CD8-positive, alpha-beta memory T cell (primary cell): Measurements from ENCODE around the gene CYTL1. TPM values are rescaled to one million over a fixed set of nuclear protein-coding genes. Genes with fewer than 3 reads are reported as not detected.
"Not testable (repeated sequence)": the region's sequence is repeated elsewhere in the genome, so short reads cannot be mapped to it uniquely, and the experiment has no call there.

Experiments used
- CTCF ChIA-PET: fragments of 350-600 bp; sonication (Branson Sonifier 250); formaldehyde crosslinking; loops from one replicate; lab custom pipeline; 2021; ENCODE audit warnings: antibody characterized with exemption; lab: Charles Lee
- POLR2A ChIA-PET: fragments of 350-600 bp; sonication (Branson Sonifier 250); formaldehyde crosslinking; loops from one replicate; lab custom pipeline; 2021; ENCODE audit warnings: antibody characterized with exemption; lab: Charles Lee
- DNase-seq, 5 donors: peaks; one replicate each; pipeline versions ENCODE4 v3.0.0 to v3.0.0-alpha.2; 2020 to 2022; ENCODE audit warnings: mixed read lengths in 1 of 5
- H3K27ac ChIP-seq: one replicate; pipeline ENCODE4 v1.7.0; 2013; ENCODE audit warnings: low read depth, mild to moderate bottlenecking, low read length, moderate library complexity
- H3K27me3 ChIP-seq: 2 replicates; pipeline ENCODE4 v1.7.0; 2013; ENCODE audit warnings: low read length, mild to moderate bottlenecking; ENCODE audit not compliant: insufficient read depth, poor library complexity, severe bottlenecking
- H3K36me3 ChIP-seq: 2 replicates; pipeline ENCODE4 v1.7.0; 2013; ENCODE audit warnings: mild to moderate bottlenecking, low read length, moderate library complexity; ENCODE audit not compliant: insufficient read depth
- H3K4me1 ChIP-seq: 2 replicates; pipeline ENCODE4 v1.7.0; 2013; ENCODE audit warnings: mild to moderate bottlenecking, low read length, moderate library complexity; ENCODE audit not compliant: insufficient read depth
- H3K4me3 ChIP-seq: 2 replicates; pipeline ENCODE4 v1.7.0; 2013; ENCODE audit warnings: mild to moderate bottlenecking, low read length
- H3K9me3 ChIP-seq: 2 replicates; pipeline ENCODE4 v1.7.0; 2013; ENCODE audit warnings: mild to moderate bottlenecking, low read length
- H3K27ac Mint-ChIP-seq, 8 donors: one replicate each; pipeline ENCODE4 v1.8.0; 2020 to 2021; ENCODE audit warnings: mixed read lengths in 8 of 8, mild to moderate bottlenecking in 6 of 8, inconsistent platforms in 3 of 8, moderate library complexity in 3 of 8
- H3K27me3 Mint-ChIP-seq, 2 donors: one replicate each; pipeline ENCODE4 v1.8.0; 2020 to 2021; ENCODE audit warnings: mixed read lengths in 2 of 2, mild to moderate bottlenecking in 1 of 2, moderate library complexity in 1 of 2
- H3K36me3 Mint-ChIP-seq, 3 donors: one replicate each; pipeline ENCODE4 v1.8.0; 2020 to 2021; ENCODE audit warnings: mixed read lengths in 3 of 3, inconsistent platforms in 1 of 3, mild to moderate bottlenecking in 1 of 3
- H3K4me1 Mint-ChIP-seq, 3 donors: one replicate each; pipeline ENCODE4 v1.8.0; 2020 to 2021; ENCODE audit warnings: mixed read lengths in 3 of 3, inconsistent platforms in 1 of 3, mild to moderate bottlenecking in 1 of 3
- H3K4me3 Mint-ChIP-seq, 7 donors: one replicate each; pipeline ENCODE4 v1.8.0; 2020 to 2021; ENCODE audit warnings: mixed read lengths in 7 of 7, mild to moderate bottlenecking in 6 of 7, moderate library complexity in 4 of 7, inconsistent platforms in 2 of 7
- H3K9me3 Mint-ChIP-seq, 5 donors: one replicate each; pipeline ENCODE4 v1.8.0; 2020 to 2022; ENCODE audit warnings: mixed read lengths in 5 of 5, mild to moderate bottlenecking in 3 of 5, moderate library complexity in 2 of 5, inconsistent platforms in 1 of 5
- polyA plus RNA-seq: library from polyadenylated mRNA; unstranded; fragments of 300-500 nt; fragmentation: Illumina TruSeq; gene quantifications from one replicate; pipeline ENCODE4 v1.2.3, GENCODE V29; 2021
- total RNA-seq, 2 experiments: library from RNA; stranded (reverse); gene quantifications; one replicate each; pipeline ENCODE4 v1.2.3, GENCODE V29; 2021

Gene CYTL1
- total RNA-seq (not detected), polyA plus RNA-seq (1.7 TPM)

GRCh38 chr4:5019274-5019673 lies at the start of gene CYTL1:
Gene CYTL1, minus strand, starts transcription at chr4:5019458. Its CDS starts 13 bp downstream, at chr4:5019445.
- H3K4me3 Mint-ChIP-seq: no peak within 1 kb of the TSS
- peaks cover 0 to 4% (median 0%) of the 10 kb centered on the region in 5 donors for H3K9me3 Mint-ChIP-seq
- H3K27ac Mint-ChIP-seq: no peak within 1 kb of the TSS
- H3K36me3 Mint-ChIP-seq: no peaks in the 10 kb centered on the region
- Histone ChIP-seq H3K36me3 (no peaks in the 10 kb centered on the region), H3K4me3 (no peak within 1 kb of the TSS), H3K4me1 (no peaks in the 10 kb centered on the region), H3K9me3 (no peaks in the 10 kb centered on the region), H3K27ac (no peak within 1 kb of the TSS), H3K27me3 (no peaks in the 10 kb centered on the region)
- H3K27me3 Mint-ChIP-seq: peaks cover 17 to 33% of the 10 kb centered on the region in 2 donors
- no peak for DNase-seq
- POLR2A ChIA-PET: no interaction called here
- CTCF ChIA-PET: no interaction called here
- H3K4me1 Mint-ChIP-seq: peaks cover 0 to 4% (median 0%) of the 10 kb centered on the region in 3 donors

- Mint-ChIP-seq H3K4me3 (no peak overlapping the region), H3K9me3 (peaks cover 6 to 12% (median 8%) of the 10 kb centered on the region in 5 donors), H3K4me1 (no peaks in the 10 kb centered on the region), H3K27me3 (peaks cover 0 to 3% of the 10 kb centered on the region in 2 donors), H3K27ac (no peak overlapping the region), H3K36me3 (no peaks in the 10 kb centered on the region)
- Histone ChIP-seq H3K4me1 (no peaks in the 10 kb centered on the region), H3K4me3 (no peak overlapping the region), H3K27ac (no peak overlapping the region), H3K27me3 (no peaks in the 10 kb centered on the region), H3K9me3 (no peaks in the 10 kb centered on the region), H3K36me3 (no peaks in the 10 kb centered on the region)
- ChIA-PET CTCF (no interaction called here), POLR2A (no interaction called here)
- no peak for DNase-seq
Observed at GRCh38 chr4:5067908-5068307, 48.6 kb upstream of the CYTL1 start.

- H3K27me3 ChIP-seq, POLR2A ChIA-PET, H3K4me1 Mint-ChIP-seq, H3K36me3 Mint-ChIP-seq, H3K27me3 Mint-ChIP-seq, H3K4me1 ChIP-seq, CTCF ChIA-PET, DNase-seq, H3K4me3 Mint-ChIP-seq, H3K27ac Mint-ChIP-seq, H3K36me3 ChIP-seq, H3K27ac ChIP-seq, H3K9me3 ChIP-seq, H3K4me3 ChIP-seq: not testable (repeated sequence)
- H3K9me3 Mint-ChIP-seq: peaks cover 6 to 12% (median 8%) of the 10 kb centered on the region in 5 donors
Observed at GRCh38 chr4:5066968-5067367, 47.7 kb upstream of the CYTL1 start.

- Histone ChIP-seq H3K4me1 (no peaks in the 10 kb centered on the region), H3K27me3 (no peaks in the 10 kb centered on the region), H3K36me3 (no peaks in the 10 kb centered on the region), H3K4me3 (no peak overlapping the region), H3K9me3 (no peaks in the 10 kb centered on the region), H3K27ac (no peak overlapping the region)
- ChIA-PET POLR2A (no interaction called here), CTCF (interaction anchor here (0.9 kb wide), 1 partner anchor 11 kb away, joined by 3 read pairs; no protein-coding TSS in a partner anchor)
- H3K36me3 Mint-ChIP-seq: no peaks in the 10 kb centered on the region
- H3K27me3 Mint-ChIP-seq: peaks cover 0 to 3% of the 10 kb centered on the region in 2 donors
- no peak for DNase-seq
- H3K9me3 Mint-ChIP-seq: peaks cover 7 to 12% (median 8%) of the 10 kb centered on the region in 5 donors
- no peaks in the 10 kb centered on the region for H3K4me1 Mint-ChIP-seq
- H3K27ac Mint-ChIP-seq: no peak overlapping the region
- H3K4me3 Mint-ChIP-seq: no peak overlapping the region
Observed at GRCh38 chr4:5066101-5066500, 46.8 kb upstream of the CYTL1 start.

- H3K36me3 Mint-ChIP-seq: peaks cover 0 to 3% (median 0%) of the 10 kb centered on the region in 3 donors
- H3K27ac Mint-ChIP-seq: no peak overlapping the region
- DNase-seq: no peak
- no peaks in the 10 kb centered on the region for H3K4me1 ChIP-seq
- ChIA-PET POLR2A (no interaction called here), CTCF (interaction anchor here (0.9 kb wide), 1 partner anchor 11 kb away, joined by 3 read pairs; no protein-coding TSS in a partner anchor)
- no peak overlapping the region for H3K4me3 ChIP-seq
- peaks cover 30 to 38% of the 10 kb centered on the region in 2 donors for H3K27me3 Mint-ChIP-seq
- H3K4me3 Mint-ChIP-seq: no peak overlapping the region
- H3K9me3 Mint-ChIP-seq: peaks cover 1 to 8% (median 4%) of the 10 kb centered on the region in 5 donors
- no peaks in the 10 kb centered on the region for H3K9me3 ChIP-seq
- H3K36me3 ChIP-seq: no peaks in the 10 kb centered on the region
- H3K4me1 Mint-ChIP-seq: peaks cover 8 to 16% (median 14%) of the 10 kb centered on the region in 3 donors
- H3K27me3 ChIP-seq: peaks cover 9% of the 10 kb centered on the region
- H3K27ac ChIP-seq: no peak overlapping the region
Observed at GRCh38 chr4:5055411-5055810, 36.2 kb upstream of the CYTL1 start.

- ChIA-PET POLR2A (no interaction called here), CTCF (interaction anchor here (0.9 kb wide), 1 partner anchor 12 kb away, joined by 3 read pairs; no protein-coding TSS in a partner anchor)
- no peak overlapping the region for H3K4me3 Mint-ChIP-seq
- H3K4me1 Mint-ChIP-seq: peaks cover 8 to 18% (median 14%) of the 10 kb centered on the region in 3 donors
- H3K9me3 Mint-ChIP-seq: peaks cover 0 to 8% (median 3%) of the 10 kb centered on the region in 5 donors
- peaks cover 33 to 40% of the 10 kb centered on the region in 2 donors for H3K27me3 Mint-ChIP-seq
- no peak overlapping the region for H3K4me3 ChIP-seq
- peaks cover 0 to 3% (median 0%) of the 10 kb centered on the region in 3 donors for H3K36me3 Mint-ChIP-seq
- no peak overlapping the region for H3K27ac Mint-ChIP-seq
- DNase-seq: no peak
- H3K9me3 ChIP-seq: no peaks in the 10 kb centered on the region
- no peaks in the 10 kb centered on the region for H3K36me3 ChIP-seq
- no peaks in the 10 kb centered on the region for H3K4me1 ChIP-seq
- H3K27me3 ChIP-seq: peaks cover 9% of the 10 kb centered on the region
- H3K27ac ChIP-seq: no peak overlapping the region
Observed at GRCh38 chr4:5054532-5054931, 35.3 kb upstream of the CYTL1 start.

- H3K27ac ChIP-seq: no peak overlapping the region
- H3K9me3 ChIP-seq: no peaks in the 10 kb centered on the region
- H3K4me3 Mint-ChIP-seq: peak overlapping the region in 6 of 7 donors; percentile 1 to 26 (median 18)
- no peak overlapping the region for H3K4me3 ChIP-seq
- peaks cover 9% of the 10 kb centered on the region for H3K27me3 ChIP-seq
- ChIA-PET POLR2A (no interaction called here), CTCF (no interaction called here)
- no peak overlapping the region for H3K27ac Mint-ChIP-seq
- peaks cover 0 to 3% (median 0%) of the 10 kb centered on the region in 3 donors for H3K36me3 Mint-ChIP-seq
- H3K36me3 ChIP-seq: no peaks in the 10 kb centered on the region
- peaks cover 8 to 18% (median 14%) of the 10 kb centered on the region in 3 donors for H3K4me1 Mint-ChIP-seq
- DNase-seq: no peak
- no peaks in the 10 kb centered on the region for H3K4me1 ChIP-seq
- peaks cover 39 to 47% of the 10 kb centered on the region in 2 donors for H3K27me3 Mint-ChIP-seq
- H3K9me3 Mint-ChIP-seq: peaks cover 0 to 5% (median 0%) of the 10 kb centered on the region in 5 donors
Observed at GRCh38 chr4:5052726-5053425, 33.6 kb upstream of the CYTL1 start.

- Histone ChIP-seq H3K4me3 (no peak overlapping the region), H3K27me3 (peaks cover 9% of the 10 kb centered on the region), H3K4me1 (no peaks in the 10 kb centered on the region), H3K36me3 (no peaks in the 10 kb centered on the region), H3K27ac (no peak overlapping the region), H3K9me3 (no peaks in the 10 kb centered on the region)
- H3K4me3 Mint-ChIP-seq: peak overlapping the region; percentile 8 to 61 (median 47)
- H3K9me3 Mint-ChIP-seq: peaks cover 0 to 4% (median 0%) of the 10 kb centered on the region in 5 donors
- peaks cover 44 to 53% of the 10 kb centered on the region in 2 donors for H3K27me3 Mint-ChIP-seq
- H3K27ac Mint-ChIP-seq: no peak overlapping the region
- no peak for DNase-seq
- peaks cover 0 to 3% (median 0%) of the 10 kb centered on the region in 3 donors for H3K36me3 Mint-ChIP-seq
- ChIA-PET POLR2A (no interaction called here), CTCF (no interaction called here)
- peaks cover 8 to 18% (median 14%) of the 10 kb centered on the region in 3 donors for H3K4me1 Mint-ChIP-seq
Observed at GRCh38 chr4:5052204-5052702, 33.0 kb upstream of the CYTL1 start.
